ENCODE data around the gene VWDE. TPM values are rescaled to one million over a fixed set of nuclear protein-coding genes. Genes with fewer than 3 reads are reported as not detected.

The VWDE gene
- total RNA-seq, 4 donors from 2014 or later = 0.13 to 0.22 TPM; not detected in 2

DNA sequence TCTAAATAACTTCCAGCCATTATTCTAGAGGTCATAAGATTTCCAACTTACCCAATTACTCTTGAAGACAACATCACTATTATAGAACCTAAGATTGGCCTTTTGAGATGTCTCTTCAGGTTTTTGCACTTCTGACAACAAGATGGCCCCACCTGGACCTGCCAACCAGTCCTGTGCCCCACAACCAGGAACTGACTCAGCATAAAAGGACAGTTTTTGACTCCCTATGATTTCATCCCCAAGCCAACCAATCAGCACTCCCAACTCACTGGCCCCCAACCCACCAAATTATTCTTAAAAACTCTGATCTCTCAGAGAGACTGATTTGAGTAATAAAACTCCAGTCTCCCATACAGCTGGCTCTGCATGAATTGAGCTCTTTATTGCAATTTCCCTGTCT is 98.2 kb downstream of the VWDE start:
- TF ChIP-seq EP300 (IDR thresholded peaks at IDR 0.05) (no peak), CTCF (IDR thresholded peaks at IDR 0.05) (no peak), POLR2A (IDR thresholded peaks at IDR 0.05) (no peak), POLR2AphosphoS5 (IDR thresholded peaks at IDR 0.05) (no peak)
- H3K27ac ChIP-seq = no peak overlapping the region
- ATAC-seq = no peak
- H3K27me3 ChIP-seq = no peaks in the 10 kb centered on the region
- no peaks in the 10 kb centered on the region for H3K4me1 ChIP-seq
- H3K36me3 ChIP-seq = no peaks in the 10 kb centered on the region
- peaks cover 0 to 10% (median 0%) of the 10 kb centered on the region in 3 donors for H3K9me3 ChIP-seq
- H3K4me3 ChIP-seq = no peak overlapping the region

- H3K4me1 ChIP-seq = no peaks in the 10 kb centered on the region
- no peak for TF ChIP-seq CTCF (IDR thresholded peaks at IDR 0.05)
- no peak for TF ChIP-seq POLR2AphosphoS5 (IDR thresholded peaks at IDR 0.05)
- no peak for TF ChIP-seq POLR2A (IDR thresholded peaks at IDR 0.05)
- TF ChIP-seq EP300 (IDR thresholded peaks at IDR 0.05) = no peak
- 33 to 45% methylated on average over 4 of the region's 4 CpGs for WGBS, 2 donors (ENCODE audit: low coverage in 1 of 2)
- no peak for ATAC-seq
- H3K27me3 ChIP-seq = no peaks in the 10 kb centered on the region
- H3K9me3 ChIP-seq = peaks cover 0 to 10% (median 0%) of the 10 kb centered on the region in 3 donors
- no peaks in the 10 kb centered on the region for H3K36me3 ChIP-seq
- no peak overlapping the region for H3K4me3 ChIP-seq
- no peak overlapping the region for H3K27ac ChIP-seq
These were observed 100.2 kb downstream of the VWDE start for GRCh38 chr7:12303495-12303894.

- TF ChIP-seq POLR2AphosphoS5 (IDR thresholded peaks at IDR 0.05) = no peak
- no peak for TF ChIP-seq POLR2A (IDR thresholded peaks at IDR 0.05)
- TF ChIP-seq CTCF (IDR thresholded peaks at IDR 0.05) = no peak
- no peak for TF ChIP-seq EP300 (IDR thresholded peaks at IDR 0.05)
- Histone ChIP-seq H3K27ac (no peak overlapping the region), H3K4me3 (no peak overlapping the region), H3K4me1 (no peaks in the 10 kb centered on the region), H3K36me3 (no peaks in the 10 kb centered on the region), H3K9me3 (peaks cover 0 to 10% (median 0%) of the 10 kb centered on the region in 3 donors), H3K27me3 (no peaks in the 10 kb centered on the region)
- 20 to 48% methylated on average over 1 to 2 of the region's 2 CpGs for WGBS, 2 donors (ENCODE audit: low coverage in 1 of 2)
- ATAC-seq = no peak
These were observed 100.6 kb downstream of the VWDE start for GRCh38 chr7:12303062-12303461.

DNA sequence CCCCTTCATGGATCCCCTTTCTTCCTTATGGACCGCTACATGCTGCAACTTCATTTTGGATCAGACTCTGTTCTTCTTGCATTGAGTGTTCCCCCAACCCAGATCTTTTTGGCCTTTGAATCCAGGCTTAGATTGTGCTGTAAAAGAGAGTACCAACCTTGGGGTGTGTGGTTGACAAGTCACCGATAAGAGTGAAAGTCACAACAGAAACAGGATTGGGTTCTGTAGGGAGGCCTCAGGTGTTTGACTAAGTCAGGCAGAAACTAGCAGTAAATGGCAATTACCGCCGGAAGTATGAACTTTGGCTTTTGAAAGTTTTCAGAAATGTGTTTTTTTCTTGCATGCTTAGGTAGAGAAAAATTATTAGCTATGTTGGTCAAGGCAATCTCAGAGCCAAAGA is 103.2 kb downstream of the VWDE start:
- no peak for ATAC-seq

More for the DNA sequence above, 103.2 kb downstream of the VWDE start:
- Histone ChIP-seq H3K4me3 (no peak overlapping the region), H3K27me3 (no peaks in the 10 kb centered on the region), H3K27ac (no peak overlapping the region), H3K36me3 (no peaks in the 10 kb centered on the region), H3K4me1 (no peaks in the 10 kb centered on the region), H3K9me3 (peaks cover 0 to 10% (median 0%) of the 10 kb centered on the region in 3 donors)
- no peak for TF ChIP-seq POLR2AphosphoS5 (IDR thresholded peaks at IDR 0.05)
- TF ChIP-seq CTCF (IDR thresholded peaks at IDR 0.05) = no peak
- TF ChIP-seq POLR2A (IDR thresholded peaks at IDR 0.05) = no peak
- no peak for TF ChIP-seq EP300 (IDR thresholded peaks at IDR 0.05)
- WGBS, 2 donors (ENCODE audit: low coverage in 1 of 2) = 48 to 89% methylated on average over 4 of the region's 4 CpGs

Measured in gastroesophageal sphincter (tissue), 4 donors.